Mammary epithelial cell (primary cell): ENCODE measurements around the gene STK39.

Source experiments
- EZH2 ChIP-seq: IDR thresholded peaks from 2 replicates; pipeline ENCODE4 v1.6.1; 2012; ENCODE audit warnings: low read length, inconsistent platforms, borderline replicate concordance
- TF ChIP-seq, protein P1 (sequence below), 2 donors: IDR thresholded peaks in 1 of 2; conservative IDR thresholded peaks in 1 of 2; 2 replicates each; pipeline ENCODE4 v1.5.1; 2011 to 2012; ENCODE audit warnings: inconsistent platforms in 2 of 2, low read length in 2 of 2, mild to moderate bottlenecking in 2 of 2, control low read depth in 1 of 2, low read depth in 1 of 2; ENCODE audit not compliant: insufficient read depth in 1 of 2; ENCODE audit errors: extremely low read depth in 1 of 2

DNA sequence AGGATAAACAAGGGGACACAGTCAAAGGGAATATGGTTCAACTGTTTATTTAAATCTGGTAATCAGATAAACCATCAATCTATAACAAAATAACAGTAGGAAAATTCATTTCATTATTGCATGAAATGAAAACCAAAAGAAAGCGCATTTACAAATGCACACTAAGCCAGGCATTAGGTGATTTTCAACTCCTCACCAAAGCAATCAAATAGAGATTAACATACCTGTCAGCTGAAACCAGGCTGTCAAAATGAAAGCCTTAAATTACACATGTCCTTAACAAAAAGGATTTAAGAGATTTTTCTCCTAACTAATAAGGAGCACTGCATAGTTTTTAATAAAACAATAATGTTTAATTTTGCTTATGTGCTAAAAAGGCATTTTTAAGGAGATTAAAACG lies 23.0 kb downstream of the STK39 start:
- TF ChIP-seq, protein P1, sequence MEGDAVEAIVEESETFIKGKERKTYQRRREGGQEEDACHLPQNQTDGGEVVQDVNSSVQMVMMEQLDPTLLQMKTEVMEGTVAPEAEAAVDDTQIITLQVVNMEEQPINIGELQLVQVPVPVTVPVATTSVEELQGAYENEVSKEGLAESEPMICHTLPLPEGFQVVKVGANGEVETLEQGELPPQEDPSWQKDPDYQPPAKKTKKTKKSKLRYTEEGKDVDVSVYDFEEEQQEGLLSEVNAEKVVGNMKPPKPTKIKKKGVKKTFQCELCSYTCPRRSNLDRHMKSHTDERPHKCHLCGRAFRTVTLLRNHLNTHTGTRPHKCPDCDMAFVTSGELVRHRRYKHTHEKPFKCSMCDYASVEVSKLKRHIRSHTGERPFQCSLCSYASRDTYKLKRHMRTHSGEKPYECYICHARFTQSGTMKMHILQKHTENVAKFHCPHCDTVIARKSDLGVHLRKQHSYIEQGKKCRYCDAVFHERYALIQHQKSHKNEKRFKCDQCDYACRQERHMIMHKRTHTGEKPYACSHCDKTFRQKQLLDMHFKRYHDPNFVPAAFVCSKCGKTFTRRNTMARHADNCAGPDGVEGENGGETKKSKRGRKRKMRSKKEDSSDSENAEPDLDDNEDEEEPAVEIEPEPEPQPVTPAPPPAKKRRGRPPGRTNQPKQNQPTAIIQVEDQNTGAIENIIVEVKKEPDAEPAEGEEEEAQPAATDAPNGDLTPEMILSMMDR (conservative IDR thresholded peaks at IDR 0.05 in 1 of 2, IDR thresholded peaks at IDR 0.05 in 1 of 2; ENCODE audit: extremely low read depth in 1 of 2, insufficient read depth in 1 of 2, low read depth in 1 of 2, low read length in 2 of 2): no peak
- TF ChIP-seq EZH2: no peak
